ENCODE results near the gene CDH15.
"Not testable (repeated sequence)": the region's sequence is repeated elsewhere in the genome, so short reads cannot be mapped to it uniquely, and the experiment has no call there.

The CDH15 gene

DNA sequence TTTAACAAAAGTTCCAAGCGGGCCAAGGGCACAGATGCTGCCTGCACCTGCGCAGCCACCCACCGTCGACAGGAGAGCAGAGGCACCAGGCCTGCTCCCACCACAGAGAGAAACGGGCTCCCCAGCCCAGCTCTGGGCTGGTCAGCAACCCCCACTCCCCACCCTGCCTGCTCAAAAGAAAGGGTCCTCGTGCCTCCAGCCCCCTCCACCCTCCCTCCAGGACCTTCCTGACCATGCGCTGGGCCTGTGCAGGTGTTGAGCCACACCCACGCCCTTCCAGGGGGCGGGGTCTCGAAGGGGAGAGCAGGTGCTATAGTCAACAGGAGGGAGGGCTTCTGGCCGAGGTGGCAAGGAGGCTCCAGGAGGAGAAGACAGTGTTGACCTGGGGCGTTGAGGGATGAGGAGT lies 71.2 kb downstream of the CDH15 start:
- no peak for DNase-seq

DNA sequence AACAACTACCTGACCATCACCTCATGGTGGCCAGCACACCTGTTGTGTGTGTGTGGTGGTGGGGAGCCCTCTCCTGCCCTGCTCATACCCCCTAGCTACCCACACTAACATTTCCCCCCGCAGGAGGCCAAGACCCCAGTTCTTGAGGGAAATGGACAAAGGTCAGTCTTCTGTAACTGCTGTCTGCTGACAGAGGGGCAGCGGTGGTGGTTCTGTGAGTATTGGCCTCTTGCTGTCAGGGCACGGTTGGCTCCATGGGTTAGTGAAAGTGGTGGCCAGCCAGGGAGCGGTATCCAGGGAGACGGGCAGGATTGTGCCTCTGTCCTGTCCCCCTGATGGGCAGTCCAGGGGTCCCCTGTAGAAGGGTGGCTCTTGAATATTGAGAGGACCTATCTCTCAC lies 72.1 kb downstream of the CDH15 start:
- DNase-seq, result no peak

DNA sequence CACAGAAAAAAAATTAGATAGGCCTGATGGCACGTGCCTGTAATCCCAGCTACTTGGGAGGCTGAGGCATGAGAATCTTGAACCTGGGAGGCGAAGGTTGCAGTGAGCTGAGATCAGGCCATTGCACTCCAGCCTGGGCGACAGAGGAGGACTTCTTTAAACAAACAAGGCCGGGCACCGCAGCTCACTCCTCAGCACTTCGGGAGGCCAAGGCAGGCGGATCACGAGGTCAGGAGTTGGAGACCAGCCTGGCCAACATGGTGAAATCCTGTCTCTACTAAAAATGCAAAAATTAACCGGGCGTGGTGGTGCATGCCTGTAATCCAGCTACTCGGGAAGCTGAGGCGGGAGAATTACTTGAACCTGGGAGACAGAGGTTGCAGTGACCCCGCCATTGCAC lies 72.7 kb downstream of the CDH15 start:
- not testable (repeated sequence) for DNase-seq

DNA sequence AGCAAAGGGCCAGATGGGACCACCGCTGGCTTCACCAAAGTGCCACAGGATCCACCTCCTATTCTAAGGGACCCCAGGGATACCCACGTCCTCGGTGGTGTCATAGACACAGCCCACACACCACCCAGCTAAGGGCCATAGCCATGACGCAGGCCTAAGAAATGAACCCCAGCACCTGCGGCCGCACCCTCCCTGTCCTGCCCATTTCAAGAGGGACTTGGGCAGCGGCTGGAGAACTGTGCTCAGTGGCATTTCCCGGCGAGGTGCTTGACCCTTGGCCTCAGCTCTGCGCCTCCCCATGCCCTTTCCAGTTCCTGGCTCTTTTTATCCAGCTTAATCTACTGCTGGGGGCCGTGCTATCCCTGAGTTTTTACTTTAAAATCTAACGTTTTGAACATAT lies 73.2 kb downstream of the CDH15 start:
- no peak for DNase-seq
